NB4 (cell line): ENCODE results near the gene RADIL.

Source experiments
- CTCF ChIP-seq: IDR thresholded peaks from one replicate; pipeline ENCODE4 v1.5.1; 2012; ENCODE audit warnings: low read depth, low read length
- MAX ChIP-seq: IDR thresholded peaks from 2 replicates; pipeline ENCODE4 v1.6.1; 2011; ENCODE audit warnings: low read depth, low read length
- POLR2A ChIP-seq: IDR thresholded peaks from 2 replicates; pipeline ENCODE4 v1.6.1; 2011; ENCODE audit warnings: mild to moderate bottlenecking; ENCODE audit not compliant: insufficient read length; ENCODE audit errors: extremely low read depth

GRCh38 chr7:4774658-4775249, 108.8 kb downstream of the RADIL start:
- TF ChIP-seq POLR2A: no peak
- TF ChIP-seq CTCF: no peak
- TF ChIP-seq MAX: peak; percentile 21; the same call in 1 of the 2 replicates
